Inflammatory macrophage treated with lipopolysaccharide for 4 hours (primary cell): Measurements from ENCODE around the gene CST2.
A peak's percentile ranks its signal among the peaks of the same experiment; 100 is the strongest.
"Not testable (repeated sequence)": the region's sequence is repeated elsewhere in the genome, so short reads cannot be mapped to it uniquely, and the experiment has no call there.

ENCODE experiments used
- DNase-seq: peaks from one replicate; pipeline ENCODE4 v3.0.0-alpha.2; 2020

The CST2 gene

GRCh38 chr20:23800865-23801264 lies 25.7 kb downstream of the CST2 start:
- DNase-seq = no peak

GRCh38 chr20:23799216-23799847 lies 27.2 kb downstream of the CST2 start:
- peak; percentile 0 for DNase-seq

- DNase-seq = no peak
These were observed 31.0 kb downstream of the CST2 start for GRCh38 chr20:23795526-23795925.

- DNase-seq = no peak
These were observed 31.7 kb downstream of the CST2 start for GRCh38 chr20:23794841-23795240.

- DNase-seq = no peak
These were observed 32.5 kb downstream of the CST2 start for GRCh38 chr20:23794065-23794464.

- no peak for DNase-seq
These were observed 43.1 kb downstream of the CST2 start for GRCh38 chr20:23783447-23783846.

GRCh38 chr20:23782366-23782983 lies 44.1 kb downstream of the CST2 start:
- DNase-seq = peak; percentile 9

GRCh38 chr20:23778676-23779075 lies 47.9 kb downstream of the CST2 start:
- DNase-seq = not testable (repeated sequence)

- not testable (repeated sequence) for DNase-seq
These were observed 49.1 kb downstream of the CST2 start for GRCh38 chr20:23777380-23777779.

- no peak for DNase-seq
These were observed 50.3 kb downstream of the CST2 start for GRCh38 chr20:23776067-23776771.

- no peak for DNase-seq
These were observed 52.4 kb downstream of the CST2 start for GRCh38 chr20:23774081-23774480.
